A673 (cell line): Measurements from ENCODE around the gene AFF2.

Experiments
- CTCF ChIP-seq: fragments of 300-800, 200-600 bp; sonication (generic); conservative IDR thresholded peaks from 2 replicates; pipeline ENCODE4 v1.5.1; 2017; ENCODE audit warnings: low read depth, mild to moderate bottlenecking, antibody characterized with exemption, low read length, moderate library complexity, mixed read lengths
- EZH2 ChIP-seq: fragments of 200-600 bp; sonication (generic); IDR thresholded peaks from 2 replicates; pipeline ENCODE4 v1.6.1; 2017; ENCODE audit warnings: borderline replicate concordance, low read depth, mild to moderate bottlenecking, mixed read lengths, antibody characterized with exemption, low read length; ENCODE audit not compliant: poor library complexity, severe bottlenecking

GRCh38 chrX:148698221-148698620, 197.8 kb downstream of the AFF2 start:
- TF ChIP-seq CTCF, result no peak
- no peak for TF ChIP-seq EZH2
